NCI-H446 (cell line): ENCODE measurements around the gene PBX2.
"Not testable (repeated sequence)": the region's sequence is repeated elsewhere in the genome, so short reads cannot be mapped to it uniquely, and the experiment has no call there.

Experiments used
- DNase-seq, 2 experiments: peaks; one replicate each; lab custom pipeline; 2025; lab: John Stamatoyannopoulos, UW

PBX2 gene

GRCh38 chr6:32186151-32186840, 3.7 kb downstream of the PBX2 start:
- DNase-seq = not testable (repeated sequence)

- not testable (repeated sequence) for DNase-seq
Observed at GRCh38 chr6:32185681-32186131, 4.3 kb downstream of the PBX2 start.

- no peak for DNase-seq
Observed at GRCh38 chr6:32184084-32184640, 5.8 kb downstream of the PBX2 start, which contains the start of gene AGER. Gene AGER, minus strand, starts transcription at chr6:32184253. Its CDS starts 31 bp downstream, at chr6:32184222.

GRCh38 chr6:32183483-32184083, 6.4 kb downstream of the PBX2 start:
- no peak for DNase-seq

GRCh38 chr6:32183030-32183429, 7.0 kb downstream of the PBX2 start:
- DNase-seq = no peak

- DNase-seq = no peak
Observed at GRCh38 chr6:32182555-32182981, 7.4 kb downstream of the PBX2 start.

GRCh38 chr6:32181915-32182529, 8.0 kb downstream of the PBX2 start:
- no peak for DNase-seq

GRCh38 chr6:32181148-32181702, 8.8 kb downstream of the PBX2 start:
- no peak for DNase-seq

GRCh38 chr6:32179766-32180405, 10.1 kb downstream of the PBX2 start:
- DNase-seq = no peak

- no peak for DNase-seq
Observed at GRCh38 chr6:32178547-32179440, 11.2 kb downstream of the PBX2 start.

- peak; percentile 100 for DNase-seq
Observed at GRCh38 chr6:32177788-32178546, 12.0 kb downstream of the PBX2 start, which contains the start of gene RNF5. Gene RNF5, plus strand, starts transcription at chr6:32178405. Its CDS starts 107 bp downstream, at chr6:32178512.

- peak; percentile 80 to 81 for DNase-seq
Observed at GRCh38 chr6:32177183-32177787, 12.7 kb downstream of the PBX2 start.

- DNase-seq = peak in 1 of 2 experiments; percentile 34
Observed at GRCh38 chr6:32176476-32177182, 13.4 kb downstream of the PBX2 start.

- peak; percentile 92 to 95 for DNase-seq
Observed at GRCh38 chr6:32175711-32176475, 14.1 kb downstream of the PBX2 start, which contains the start of gene AGPAT1. Gene AGPAT1, minus strand, starts transcription at chr6:32176084. Its CDS starts 4,588 bp downstream, at chr6:32171496.

GRCh38 chr6:32175322-32175710, 14.7 kb downstream of the PBX2 start:
- DNase-seq = no peak

- no peak for DNase-seq
Observed at GRCh38 chr6:32174416-32174815, 15.6 kb downstream of the PBX2 start.

- DNase-seq = no peak
Observed at GRCh38 chr6:32173051-32173727, 16.8 kb downstream of the PBX2 start.
